Urothelium cell line (cell line): Measurements from ENCODE around the gene FBLN7.

Experiments
- DNase-seq: peaks from one replicate; pipeline ENCODE4 v3.0.0; 2011; ENCODE audit warnings: low spot score, mixed read lengths
- FAIRE-seq: peaks from 2 replicates; lab custom pipeline; 2011; peaks lifted over from hg19 to GRCh38; lab: Jason Lieb, UNC

The FBLN7 gene

GRCh38 chr2:112140205-112140802 is 2.1 kb downstream of the FBLN7 start:
- FAIRE-seq (no peak), DNase-seq (no peak)

- no peak for FAIRE-seq
Observed at GRCh38 chr2:112140899-112141625, 2.9 kb downstream of the FBLN7 start.

GRCh38 chr2:112141626-112142007 is 3.4 kb downstream of the FBLN7 start:
- FAIRE-seq (no peak), DNase-seq (peak; percentile 5)

More at GRCh38 chr2:112140899-112141625, 2.9 kb downstream of the FBLN7 start:
- DNase-seq = no peak

- FAIRE-seq (peak; percentile 67), DNase-seq (no peak)
Observed at GRCh38 chr2:112142525-112143078, 4.4 kb downstream of the FBLN7 start.

- FAIRE-seq (no peak), DNase-seq (peak; percentile 2)
Observed at GRCh38 chr2:112143150-112143549, 5.0 kb downstream of the FBLN7 start.

- no peak for FAIRE-seq
- no peak for DNase-seq
Observed at GRCh38 chr2:112144966-112145365, 6.8 kb downstream of the FBLN7 start.

GRCh38 chr2:112147382-112148168 is 9.4 kb downstream of the FBLN7 start:
- no peak for DNase-seq
- FAIRE-seq = no peak

GRCh38 chr2:112148477-112148876 is 10.3 kb downstream of the FBLN7 start:
- no peak for DNase-seq
- no peak for FAIRE-seq

GRCh38 chr2:112149194-112149593 is 11.0 kb downstream of the FBLN7 start:
- DNase-seq (no peak), FAIRE-seq (no peak)

- no peak for DNase-seq
- FAIRE-seq = no peak
Observed at GRCh38 chr2:112149866-112150435, 11.8 kb downstream of the FBLN7 start.

- DNase-seq (no peak), FAIRE-seq (peak; percentile 72)
Observed at GRCh38 chr2:112150447-112150846, 12.3 kb downstream of the FBLN7 start.

GRCh38 chr2:112150851-112151250 is 12.7 kb downstream of the FBLN7 start:
- no peak for DNase-seq
- no peak for FAIRE-seq

GRCh38 chr2:112151271-112151670 is 13.1 kb downstream of the FBLN7 start:
- FAIRE-seq = no peak
- no peak for DNase-seq

- DNase-seq (no peak), FAIRE-seq (peak; percentile 88)
Observed at GRCh38 chr2:112151701-112152440, 13.7 kb downstream of the FBLN7 start.

GRCh38 chr2:112152476-112153178 is 14.4 kb downstream of the FBLN7 start:
- FAIRE-seq (no peak), DNase-seq (peak; percentile 1)

GRCh38 chr2:112153179-112153490 is 14.9 kb downstream of the FBLN7 start:
- DNase-seq (no peak), FAIRE-seq (peak; percentile 37)

GRCh38 chr2:112153501-112153900 is 15.3 kb downstream of the FBLN7 start:
- DNase-seq (no peak), FAIRE-seq (no peak)

- DNase-seq (no peak), FAIRE-seq (peak; percentile 20)
Observed at GRCh38 chr2:112154246-112155117, 16.3 kb downstream of the FBLN7 start.
